Nephron progenitor cell (in vitro differentiated cells): ENCODE measurements around the gene BIN2.
"Not testable (repeated sequence)": the region's sequence is repeated elsewhere in the genome, so short reads cannot be mapped to it uniquely, and the experiment has no call there.

ENCODE experiments used
- DNase-seq: peaks from one replicate; pipeline ENCODE4 v3.0.0; 2021
- H3K27ac Mint-ChIP-seq: 2 replicates; pipeline ENCODE4 v1.8.0; 2021; ENCODE audit warnings: mild to moderate bottlenecking, moderate library complexity, mixed read lengths
- H3K27me3 Mint-ChIP-seq: 2 replicates; pipeline ENCODE4 v1.8.0; 2021; ENCODE audit warnings: mild to moderate bottlenecking, low read depth, mixed read lengths; ENCODE audit not compliant: poor library complexity
- H3K36me3 Mint-ChIP-seq: 2 replicates; pipeline ENCODE4 v1.8.0; 2021; ENCODE audit warnings: low read depth, mixed read lengths
- H3K4me1 Mint-ChIP-seq: 2 replicates; pipeline ENCODE4 v1.8.0; 2021; ENCODE audit warnings: mixed read lengths
- H3K4me3 Mint-ChIP-seq: 2 replicates; pipeline ENCODE4 v1.8.0; 2021; ENCODE audit warnings: mild to moderate bottlenecking, moderate library complexity, mixed read lengths
- H3K9me3 Mint-ChIP-seq: 2 replicates; pipeline ENCODE4 v1.8.0; 2021; ENCODE audit warnings: mild to moderate bottlenecking, moderate library complexity, mixed read lengths
- CTCF ChIP-seq: fragments of 200-600 bp; sonication (generic); IDR thresholded peaks from 2 replicates; pipeline ENCODE4 v1.5.0; 2021; ENCODE audit warnings: antibody characterized with exemption

BIN2 gene

GRCh38 chr12:51264297-51264696, 59.7 kb downstream of the BIN2 start:
- no peak for TF ChIP-seq CTCF
- Mint-ChIP-seq H3K4me1 (peaks cover 1% of the 10 kb centered on the region), H3K27me3 (peaks cover 12% of the 10 kb centered on the region), H3K9me3 (no peaks in the 10 kb centered on the region), H3K36me3 (peaks cover 5% of the 10 kb centered on the region), H3K27ac (no peak overlapping the region), H3K4me3 (no peak overlapping the region)
- DNase-seq, result no peak

- no peak overlapping the region for H3K27ac Mint-ChIP-seq
- peaks cover 5% of the 10 kb centered on the region for H3K36me3 Mint-ChIP-seq
- H3K4me1 Mint-ChIP-seq, result no peaks in the 10 kb centered on the region
- no peak for TF ChIP-seq CTCF
- DNase-seq, result no peak
- H3K27me3 Mint-ChIP-seq, result peaks cover 4% of the 10 kb centered on the region
- H3K4me3 Mint-ChIP-seq, result no peak overlapping the region
- no peaks in the 10 kb centered on the region for H3K9me3 Mint-ChIP-seq
These were observed 60.6 kb downstream of the BIN2 start for GRCh38 chr12:51263341-51263740.

- H3K4me1 Mint-ChIP-seq, result no peaks in the 10 kb centered on the region
- TF ChIP-seq CTCF, result no peak
These were observed 61.2 kb downstream of the BIN2 start for GRCh38 chr12:51262758-51263177.

GRCh38 chr12:51259600-51259999, 64.4 kb downstream of the BIN2 start:
- not testable (repeated sequence) for H3K27ac Mint-ChIP-seq, H3K9me3 Mint-ChIP-seq, H3K4me3 Mint-ChIP-seq, H3K4me1 Mint-ChIP-seq, DNase-seq, H3K27me3 Mint-ChIP-seq, H3K36me3 Mint-ChIP-seq

More at GRCh38 chr12:51262758-51263177, 61.2 kb downstream of the BIN2 start:
- H3K27me3 Mint-ChIP-seq, result peaks cover 4% of the 10 kb centered on the region
- H3K9me3 Mint-ChIP-seq, result no peaks in the 10 kb centered on the region
- no peak overlapping the region for H3K27ac Mint-ChIP-seq
- no peak overlapping the region for H3K4me3 Mint-ChIP-seq
- peaks cover 5% of the 10 kb centered on the region for H3K36me3 Mint-ChIP-seq
- peak; percentile 35 for DNase-seq

- Mint-ChIP-seq H3K4me3 (no peak overlapping the region), H3K36me3 (no peaks in the 10 kb centered on the region), H3K27ac (peak overlapping the region; percentile 90), H3K9me3 (no peaks in the 10 kb centered on the region), H3K27me3 (peaks cover 7% of the 10 kb centered on the region), H3K4me1 (peaks cover 7% of the 10 kb centered on the region)
- no peak for DNase-seq
- TF ChIP-seq CTCF, result no peak
These were observed 69.4 kb downstream of the BIN2 start for GRCh38 chr12:51254536-51254935.

GRCh38 chr12:51253276-51253675, 70.7 kb downstream of the BIN2 start:
- Mint-ChIP-seq H3K27me3 (peaks cover 7% of the 10 kb centered on the region), H3K9me3 (no peaks in the 10 kb centered on the region), H3K4me3 (no peak overlapping the region), H3K36me3 (no peaks in the 10 kb centered on the region), H3K27ac (no peak overlapping the region), H3K4me1 (peaks cover 10% of the 10 kb centered on the region)
- TF ChIP-seq CTCF, result no peak
- no peak for DNase-seq
